Measurements from ENCODE around the gene RCOR2.
A peak's percentile ranks its signal among the peaks of the same experiment; 100 is the strongest.

The RCOR2 gene

GRCh38 chr11:63939397-63939891, 22.5 kb upstream of the RCOR2 start:
- no peaks in the 10 kb centered on the region for H3K27me3 Mint-ChIP-seq
- peaks cover 20 to 22% of the 10 kb centered on the region in 2 donors for H3K4me1 Mint-ChIP-seq (ENCODE audit: low read depth in 2 of 2)
- H3K4me3 Mint-ChIP-seq = peak overlapping the region; percentile 85 to 86
- peak overlapping the region; percentile 44 to 92 for H3K27ac Mint-ChIP-seq
- no peak for ATAC-seq (replicated peaks)
- peaks cover 23% of the 10 kb centered on the region for H3K36me3 Mint-ChIP-seq (ENCODE audit: insufficient read depth)
- DNase-seq = no peak
- H3K9me3 Mint-ChIP-seq = no peaks in the 10 kb centered on the region

- peaks cover 23% of the 10 kb centered on the region for H3K36me3 Mint-ChIP-seq (ENCODE audit: insufficient read depth)
- DNase-seq = peak; percentile 87 to 93 (median 91)
- H3K9me3 Mint-ChIP-seq = no peaks in the 10 kb centered on the region
- H3K4me1 Mint-ChIP-seq (ENCODE audit: low read depth in 2 of 2) = peaks cover 17% of the 10 kb centered on the region in 2 donors
- peak within 1 kb of the TSS; percentile 85 to 86 for H3K4me3 Mint-ChIP-seq
- peak; percentile 92 for ATAC-seq (replicated peaks)
- peak within 1 kb of the TSS; percentile 82 to 92 for H3K27ac Mint-ChIP-seq
- H3K27me3 Mint-ChIP-seq = no peaks in the 10 kb centered on the region
These were observed 21.8 kb upstream of the RCOR2 start, which contains the start of gene NAA40 for GRCh38 chr11:63938479-63939396. TSS of gene NAA40 (plus strand) at chr11:63939002. CDS start at chr11:63939097, 95 bp downstream.

GRCh38 chr11:63937713-63938478, 20.9 kb upstream of the RCOR2 start:
- ATAC-seq (replicated peaks) = peak; percentile 13
- Mint-ChIP-seq H3K4me3 (peak overlapping the region; percentile 85 to 86), H3K4me1 (ENCODE audit: low read depth in 2 of 2) (peaks cover 17% of the 10 kb centered on the region in 2 donors), H3K27me3 (no peaks in the 10 kb centered on the region), H3K36me3 (ENCODE audit: insufficient read depth) (peaks cover 23% of the 10 kb centered on the region), H3K27ac (peak overlapping the region; percentile 82 to 92), H3K9me3 (no peaks in the 10 kb centered on the region)
- no peak for DNase-seq

- no peak overlapping the region for H3K4me3 Mint-ChIP-seq
- ATAC-seq (replicated peaks) = no peak
- peaks cover 10% of the 10 kb centered on the region for H3K36me3 Mint-ChIP-seq (ENCODE audit: insufficient read depth)
- no peaks in the 10 kb centered on the region for H3K27me3 Mint-ChIP-seq
- H3K27ac Mint-ChIP-seq = no peak overlapping the region
- no peak for DNase-seq
- peaks cover 0 to 8% of the 10 kb centered on the region in 2 donors for H3K4me1 Mint-ChIP-seq (ENCODE audit: low read depth in 2 of 2)
- no peaks in the 10 kb centered on the region for H3K9me3 Mint-ChIP-seq
These were observed 16.5 kb upstream of the RCOR2 start for GRCh38 chr11:63933459-63933858.

- no peak for DNase-seq
- Mint-ChIP-seq H3K4me3 (no peak overlapping the region), H3K36me3 (ENCODE audit: insufficient read depth) (no peaks in the 10 kb centered on the region), H3K27ac (peak overlapping the region in 1 of 2 donors; percentile 4), H3K27me3 (no peaks in the 10 kb centered on the region), H3K9me3 (no peaks in the 10 kb centered on the region), H3K4me1 (ENCODE audit: low read depth in 2 of 2) (no peaks in the 10 kb centered on the region)
- no peak for ATAC-seq (replicated peaks)
These were observed 14.9 kb upstream of the RCOR2 start for GRCh38 chr11:63931876-63932275.

GRCh38 chr11:63931045-63931444, 14.1 kb upstream of the RCOR2 start:
- no peaks in the 10 kb centered on the region for H3K4me1 Mint-ChIP-seq (ENCODE audit: low read depth in 2 of 2)
- no peaks in the 10 kb centered on the region for H3K9me3 Mint-ChIP-seq
- no peak overlapping the region for H3K4me3 Mint-ChIP-seq
- no peak for DNase-seq
- H3K27me3 Mint-ChIP-seq = no peaks in the 10 kb centered on the region
- ATAC-seq (replicated peaks) = no peak
- no peaks in the 10 kb centered on the region for H3K36me3 Mint-ChIP-seq (ENCODE audit: insufficient read depth)
- H3K27ac Mint-ChIP-seq = no peak overlapping the region

GRCh38 chr11:63929616-63930015, 12.7 kb upstream of the RCOR2 start:
- no peak for DNase-seq
- Mint-ChIP-seq H3K4me3 (no peak overlapping the region), H3K4me1 (ENCODE audit: low read depth in 2 of 2) (no peaks in the 10 kb centered on the region), H3K36me3 (ENCODE audit: insufficient read depth) (no peaks in the 10 kb centered on the region), H3K9me3 (no peaks in the 10 kb centered on the region), H3K27me3 (no peaks in the 10 kb centered on the region), H3K27ac (no peak overlapping the region)
- ATAC-seq (replicated peaks) = no peak

- no peaks in the 10 kb centered on the region for H3K27me3 Mint-ChIP-seq
- no peaks in the 10 kb centered on the region for H3K36me3 Mint-ChIP-seq (ENCODE audit: insufficient read depth)
- H3K4me1 Mint-ChIP-seq (ENCODE audit: low read depth in 2 of 2) = peaks cover 4 to 5% of the 10 kb centered on the region in 2 donors
- no peaks in the 10 kb centered on the region for H3K9me3 Mint-ChIP-seq
- DNase-seq (no peak), ATAC-seq (replicated peaks) (no peak)
- H3K27ac Mint-ChIP-seq = no peak overlapping the region
- no peak overlapping the region for H3K4me3 Mint-ChIP-seq
These were observed 6.4 kb upstream of the RCOR2 start for GRCh38 chr11:63923319-63923718.

- H3K27me3 Mint-ChIP-seq = no peaks in the 10 kb centered on the region
- no peak overlapping the region for H3K27ac Mint-ChIP-seq
- DNase-seq (no peak), ATAC-seq (replicated peaks) (no peak)
- H3K9me3 Mint-ChIP-seq = no peaks in the 10 kb centered on the region
- no peaks in the 10 kb centered on the region for H3K36me3 Mint-ChIP-seq (ENCODE audit: insufficient read depth)
- H3K4me1 Mint-ChIP-seq (ENCODE audit: low read depth in 2 of 2) = peaks cover 4 to 5% of the 10 kb centered on the region in 2 donors
- no peak overlapping the region for H3K4me3 Mint-ChIP-seq
These were observed 5.8 kb upstream of the RCOR2 start for GRCh38 chr11:63922673-63923192.

GRCh38 chr11:63920939-63921417, 4.0 kb upstream of the RCOR2 start:
- Mint-ChIP-seq H3K27me3 (no peaks in the 10 kb centered on the region), H3K27ac (no peak overlapping the region), H3K4me1 (ENCODE audit: low read depth in 2 of 2) (peaks cover 11 to 13% of the 10 kb centered on the region in 2 donors), H3K4me3 (no peak overlapping the region), H3K36me3 (ENCODE audit: insufficient read depth) (no peaks in the 10 kb centered on the region), H3K9me3 (no peaks in the 10 kb centered on the region)
- DNase-seq (peak in 1 of 3 experiments; percentile 18), ATAC-seq (replicated peaks) (no peak)

- Mint-ChIP-seq H3K27me3 (no peaks in the 10 kb centered on the region), H3K4me3 (no peak overlapping the region), H3K27ac (peak overlapping the region in 1 of 2 donors; percentile 8), H3K9me3 (no peaks in the 10 kb centered on the region), H3K4me1 (ENCODE audit: low read depth in 2 of 2) (peaks cover 11 to 13% of the 10 kb centered on the region in 2 donors), H3K36me3 (ENCODE audit: insufficient read depth) (no peaks in the 10 kb centered on the region)
- no peak for ATAC-seq (replicated peaks)
- no peak for DNase-seq
These were observed 3.4 kb upstream of the RCOR2 start for GRCh38 chr11:63920126-63920938.

- ATAC-seq (replicated peaks) = no peak
- DNase-seq = no peak
- Mint-ChIP-seq H3K27ac (peak overlapping the region in 1 of 2 donors; percentile 8), H3K36me3 (ENCODE audit: insufficient read depth) (no peaks in the 10 kb centered on the region), H3K9me3 (no peaks in the 10 kb centered on the region), H3K4me1 (ENCODE audit: low read depth in 2 of 2) (peaks cover 11 to 16% of the 10 kb centered on the region in 2 donors), H3K4me3 (no peak overlapping the region), H3K27me3 (no peaks in the 10 kb centered on the region)
These were observed 2.5 kb upstream of the RCOR2 start for GRCh38 chr11:63919267-63920125.
